PC-3 (cell line): ENCODE results near the gene GRK6.

ENCODE experiments used
- CTCF ChIP-seq: fragments of 300-600 bp; sonication (generic); conservative IDR thresholded peaks from 2 replicates; pipeline ENCODE4 v1.5.1; 2017; ENCODE audit warnings: antibody characterized with exemption, low read depth, mild to moderate bottlenecking, low read length
- EZH2phosphoT487 ChIP-seq: fragments of 300-600 bp; sonication (generic); IDR thresholded peaks from 2 replicates; pipeline ENCODE4 v1.6.1; 2018; ENCODE audit warnings: mild to moderate bottlenecking, antibody characterized with exemption, low read length, borderline replicate concordance

GRCh38 chr5:177479774-177480173 lies 53.3 kb downstream of the GRK6 start:
- TF ChIP-seq CTCF (no peak), EZH2phosphoT487 (no peak)
